Choroid plexus epithelial cell (primary cell): Measurements from ENCODE around the gene MGMT.

ENCODE experiments used
- DNase-seq: peaks from one replicate; pipeline ENCODE4 v3.0.0-alpha.2; 2010; ENCODE audit warnings: low read depth
- H3K4me3 ChIP-seq: 2 replicates; pipeline ENCODE4 v1.5.1; 2011; ENCODE audit warnings: low read depth, mild to moderate bottlenecking, control low read depth, low read length, moderate library complexity
- CTCF ChIP-seq: conservative IDR thresholded peaks from 2 replicates; pipeline ENCODE4 v1.5.1; 2011; ENCODE audit warnings: low read depth, mild to moderate bottlenecking, control low read depth, inconsistent platforms, low read length, moderate library complexity

Gene MGMT

DNA sequence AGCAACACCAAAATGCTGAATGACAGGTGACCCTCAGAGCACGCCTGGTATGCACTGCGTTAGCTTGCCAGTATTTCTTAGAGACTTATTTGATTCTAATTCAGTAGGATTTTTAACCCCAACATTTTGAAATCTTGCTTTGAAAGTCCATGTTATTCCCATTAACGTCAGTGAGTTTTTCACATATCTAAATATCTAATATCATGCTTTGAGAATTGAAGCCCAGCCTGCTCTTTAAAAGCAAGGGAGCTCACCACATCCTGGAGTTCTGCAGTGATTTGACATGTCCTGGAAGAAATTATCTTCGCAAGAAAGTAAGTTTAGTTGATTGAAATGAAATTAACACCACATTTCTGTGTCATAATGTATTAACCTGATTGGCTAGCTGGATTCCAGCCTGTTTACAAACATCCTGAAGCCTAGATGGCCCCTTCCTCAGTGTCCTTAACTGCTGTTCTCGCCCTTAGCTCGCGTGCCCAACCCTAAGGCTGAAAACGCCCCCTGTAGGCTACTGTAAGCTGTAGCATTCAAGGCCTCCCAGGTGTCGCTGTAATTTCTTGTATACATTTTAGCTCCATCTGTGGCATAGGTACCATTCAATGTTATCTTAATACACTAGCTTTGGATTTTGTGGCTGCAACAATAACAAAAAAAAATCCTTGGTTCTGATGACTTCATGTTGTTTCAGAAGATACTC, 191.5 kb downstream of the MGMT start:
- peak; percentile 49 for TF ChIP-seq CTCF
- peak; percentile 12 for DNase-seq
- H3K4me3 ChIP-seq = no peak overlapping the region

GRCh38 chr10:129659508-129660268, 192.6 kb downstream of the MGMT start:
- DNase-seq = no peak
- H3K4me3 ChIP-seq = no peak overlapping the region
- TF ChIP-seq CTCF = no peak

DNA sequence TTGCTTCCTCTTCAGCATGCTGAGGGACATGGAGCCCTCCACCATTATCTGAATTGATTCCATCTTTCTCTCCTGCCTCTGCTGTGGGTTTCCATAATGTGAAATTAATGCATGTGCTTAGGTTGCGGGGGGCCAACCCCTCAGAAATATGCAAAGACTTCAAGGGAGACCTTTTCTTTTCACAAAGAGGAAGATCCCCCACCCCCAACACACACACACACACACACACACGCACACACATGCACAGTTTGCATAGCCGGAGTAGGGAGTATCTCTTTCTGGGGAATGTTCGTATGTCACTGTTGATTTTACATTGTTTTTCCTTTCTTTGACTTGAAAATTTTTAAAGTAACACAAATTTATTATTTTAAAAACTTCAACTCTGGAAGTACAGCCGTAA, 193.5 kb downstream of the MGMT start:
- no peak for TF ChIP-seq CTCF
- no peak overlapping the region for H3K4me3 ChIP-seq
- no peak for DNase-seq

DNA sequence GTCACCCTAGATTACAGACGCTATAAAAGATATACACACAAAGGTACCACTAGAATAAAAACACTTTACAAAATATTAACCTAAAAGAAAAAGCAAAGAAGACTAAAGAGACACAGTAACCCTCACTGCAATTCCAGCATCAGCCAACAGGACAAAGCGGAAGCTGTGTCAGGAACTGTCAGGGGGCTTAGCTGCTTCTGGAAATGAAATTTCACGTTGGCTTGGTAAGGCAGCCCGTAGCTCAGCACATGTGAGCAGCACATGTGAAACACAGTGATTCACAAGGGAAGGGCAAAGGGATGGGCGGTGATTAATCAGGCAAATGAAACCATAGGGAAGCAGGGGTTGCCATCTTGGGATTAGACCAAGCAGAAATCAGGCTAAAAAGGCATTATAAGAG, 195.4 kb downstream of the MGMT start:
- TF ChIP-seq CTCF = peak; percentile 3
- DNase-seq = no peak
- H3K4me3 ChIP-seq = no peak overlapping the region

DNA sequence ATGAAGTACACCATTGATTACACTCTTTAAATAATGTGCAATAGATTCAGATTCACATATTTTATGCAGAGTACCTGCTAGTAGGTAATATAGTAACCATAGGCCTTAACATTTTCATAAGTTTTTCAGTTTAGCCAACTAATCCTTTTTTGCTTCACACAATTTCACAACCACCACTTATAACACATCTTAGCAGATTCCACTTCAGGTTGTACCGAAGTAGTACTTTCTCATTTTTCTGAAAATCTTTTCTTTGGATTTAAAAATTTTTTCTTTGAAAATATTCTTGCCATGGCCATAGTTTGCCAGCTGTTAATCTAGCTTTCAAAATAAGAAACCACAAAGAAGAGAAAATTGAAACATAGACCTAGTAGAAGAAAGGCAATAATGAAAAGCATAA, 203.1 kb downstream of the MGMT start:
- no peak overlapping the region for H3K4me3 ChIP-seq
- TF ChIP-seq CTCF = no peak
- DNase-seq = no peak

DNA sequence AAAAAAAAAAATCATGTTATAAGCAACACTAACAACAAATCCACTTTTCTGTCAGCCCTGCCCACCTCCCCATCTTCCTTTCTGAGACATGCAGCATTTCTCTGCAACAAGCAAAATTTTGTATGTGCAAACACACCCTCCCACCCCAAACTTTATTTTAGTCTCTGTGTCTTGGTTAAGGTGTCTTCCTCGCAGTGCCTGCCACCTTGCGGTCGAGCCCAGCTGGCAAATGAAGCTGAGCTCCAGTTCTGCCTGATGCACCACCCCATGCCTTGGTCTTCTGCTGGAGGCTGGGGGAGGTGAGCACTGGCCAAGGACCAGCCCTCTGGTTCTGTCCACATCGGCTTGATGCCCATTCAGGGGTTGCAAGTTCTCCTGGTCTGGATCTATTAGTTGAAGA, 206.3 kb downstream of the MGMT start:
- DNase-seq = no peak
- no peak for TF ChIP-seq CTCF
- H3K4me3 ChIP-seq = no peak overlapping the region
